Natural killer cell (primary cell): Measurements from ENCODE around the gene CLDN34. TPM values are rescaled to one million over a fixed set of nuclear protein-coding genes. Genes with fewer than 3 reads are reported as not detected.

ENCODE experiments used
- ATAC-seq, 3 donors: fragments of 150-1000 bp in 2 of 3; fragments of 200-7000 bp in 1 of 3; cut with Tn5 transposase; 1 replicate in 1 of 3; 2 replicates in 2 of 3; pipeline ENCODE4 v1.10.0; 2021; ENCODE audit warnings: mild to moderate bottlenecking in 2 of 3, moderate library complexity in 2 of 3
- DNase-seq, 2 donors: peaks; one replicate each; pipeline versions ENCODE4 v3.0.0 to v3.0.0-alpha.2; 2013 to 2021; ENCODE audit warnings: mixed read lengths in 1 of 2
- H3K27ac ChIP-seq: one replicate; pipeline ENCODE4 v1.5.1; 2013; ENCODE audit warnings: mild to moderate bottlenecking, low read length
- H3K27me3 ChIP-seq: one replicate; pipeline ENCODE4 v1.6.1; 2013; ENCODE audit warnings: low read length; ENCODE audit not compliant: control insufficient read depth, insufficient read depth
- H3K36me3 ChIP-seq: one replicate; pipeline ENCODE4 v1.6.1; 2013; ENCODE audit warnings: low read length; ENCODE audit not compliant: control insufficient read depth, insufficient read depth
- H3K4me1 ChIP-seq: one replicate; pipeline ENCODE4 v1.6.1; 2013; ENCODE audit warnings: low read length; ENCODE audit not compliant: control insufficient read depth, insufficient read depth
- H3K4me3 ChIP-seq: one replicate; pipeline ENCODE4 v1.5.1; 2013; ENCODE audit warnings: low read length
- H3K9me3 ChIP-seq: one replicate; pipeline ENCODE4 v1.6.1; 2013; ENCODE audit warnings: low read length; ENCODE audit not compliant: control insufficient read depth, insufficient read depth
- H3K27ac Mint-ChIP-seq, 2 donors: one replicate each; pipeline ENCODE4 v1.8.0; 2022; ENCODE audit warnings: mild to moderate bottlenecking in 2 of 2, mixed read lengths in 2 of 2, moderate library complexity in 1 of 2
- H3K27me3 Mint-ChIP-seq, 2 donors: one replicate each; pipeline ENCODE4 v1.8.0; 2022; ENCODE audit warnings: low read depth in 2 of 2, mixed read lengths in 2 of 2
- H3K36me3 Mint-ChIP-seq: one replicate; pipeline ENCODE4 v1.8.0; 2022; ENCODE audit warnings: mixed read lengths
- H3K4me1 Mint-ChIP-seq, 2 donors: one replicate each; pipeline ENCODE4 v1.8.0; 2022; ENCODE audit warnings: mixed read lengths in 2 of 2
- H3K4me3 Mint-ChIP-seq: one replicate; pipeline ENCODE4 v1.8.0; 2022; ENCODE audit warnings: mild to moderate bottlenecking, moderate library complexity, mixed read lengths
- H3K9me3 Mint-ChIP-seq, 2 donors: one replicate each; pipeline ENCODE4 v1.8.0; 2022; ENCODE audit warnings: mixed read lengths in 2 of 2
- CTCF ChIP-seq: fragments of 200-600 bp; IDR thresholded peaks from one replicate; pipeline ENCODE4 v1.8.0; 2022; ENCODE audit warnings: antibody characterized with exemption
- WGBS: methylation state at CpG from one replicate; pipeline ENCODE4 v1.1.7; 2013; ENCODE audit warnings: missing lambda C conversion rate; ENCODE audit not compliant: insufficient coverage; 5-methylcytosine and 5-hydroxymethylcytosine counted together
- intact Hi-C: fragments of 100-400 bp; cut with micrococcal nuclease; formaldehyde crosslinking; loops from one replicate; pipeline ENCODE4 v1.14.2; 2022
- total RNA-seq, 4 donors: library from RNA; stranded (reverse); fragments of 120-200 nt in 1 of 4; gene quantifications; one replicate each; pipeline versions ENCODE4 v1.2.3 to v1.2.4, GENCODE V29; 2013 to 2022

Gene CLDN34
- total RNA-seq, 3 donors from 2014 or later (not counting 1 experiment from before 2014, with no cell fraction given): not detected

- no peak overlapping the region for H3K4me3 ChIP-seq
- H3K27ac Mint-ChIP-seq: no peak overlapping the region
- H3K4me3 Mint-ChIP-seq: no peak overlapping the region
- no peaks in the 10 kb centered on the region for H3K27me3 ChIP-seq
- intact Hi-C loops: no loop called here
- H3K4me1 ChIP-seq: no peaks in the 10 kb centered on the region
- TF ChIP-seq CTCF: no peak
- H3K36me3 ChIP-seq: no peaks in the 10 kb centered on the region
- H3K27ac ChIP-seq: no peak overlapping the region
- no peaks in the 10 kb centered on the region for H3K9me3 Mint-ChIP-seq
- peaks cover 8% of the 10 kb centered on the region in 2 donors for H3K27me3 Mint-ChIP-seq
- no peaks in the 10 kb centered on the region for H3K4me1 Mint-ChIP-seq
- H3K36me3 Mint-ChIP-seq: no peaks in the 10 kb centered on the region
- ATAC-seq (no peak), DNase-seq (no peak)
- no CpG with 5 or more reads among the region's 5 CpGs for WGBS
- peaks cover 1% of the 10 kb centered on the region for H3K9me3 ChIP-seq
Measured at GRCh38 chrX:9958183-9958582, 9.0 kb upstream of the CLDN34 start.

GRCh38 chrX:9961750-9962149 is 5.4 kb upstream of the CLDN34 start:
- no peak for TF ChIP-seq CTCF
- intact Hi-C loops: no loop called here
- Mint-ChIP-seq H3K36me3 (no peaks in the 10 kb centered on the region), H3K4me3 (no peak overlapping the region), H3K4me1 (no peaks in the 10 kb centered on the region), H3K9me3 (no peaks in the 10 kb centered on the region), H3K27ac (no peak overlapping the region), H3K27me3 (peaks cover 8 to 14% of the 10 kb centered on the region in 2 donors)
- H3K4me1 ChIP-seq: no peaks in the 10 kb centered on the region
- no peak overlapping the region for H3K4me3 ChIP-seq
- ATAC-seq: no peak
- 38% methylated on average over 5 of the region's 5 CpGs for WGBS
- no peaks in the 10 kb centered on the region for H3K36me3 ChIP-seq
- no peak overlapping the region for H3K27ac ChIP-seq
- DNase-seq: no peak
- H3K9me3 ChIP-seq: no peaks in the 10 kb centered on the region
- no peaks in the 10 kb centered on the region for H3K27me3 ChIP-seq

GRCh38 chrX:9977635-9978034 is 10.5 kb downstream of the CLDN34 start:
- TF ChIP-seq CTCF: no peak

GRCh38 chrX:9980401-9980800 is 13.2 kb downstream of the CLDN34 start:
- H3K4me3 Mint-ChIP-seq: no peak overlapping the region
- no peak for DNase-seq
- Histone ChIP-seq H3K4me1 (peaks cover 10% of the 10 kb centered on the region), H3K9me3 (no peaks in the 10 kb centered on the region), H3K27ac (no peak overlapping the region), H3K36me3 (no peaks in the 10 kb centered on the region), H3K27me3 (no peaks in the 10 kb centered on the region), H3K4me3 (no peak overlapping the region)
- ATAC-seq: no peak
- no peak for TF ChIP-seq CTCF
- peaks cover 2 to 7% of the 10 kb centered on the region in 2 donors for H3K27me3 Mint-ChIP-seq
- H3K4me1 Mint-ChIP-seq: no peaks in the 10 kb centered on the region
- 100% methylated on average over 2 of the region's 7 CpGs for WGBS
- H3K9me3 Mint-ChIP-seq: no peaks in the 10 kb centered on the region
- intact Hi-C loops: no loop called here
- no peak overlapping the region for H3K27ac Mint-ChIP-seq
- no peaks in the 10 kb centered on the region for H3K36me3 Mint-ChIP-seq

More at GRCh38 chrX:9977635-9978034, 10.5 kb downstream of the CLDN34 start:
- Mint-ChIP-seq H3K27ac (no peak overlapping the region), H3K4me1 (no peaks in the 10 kb centered on the region), H3K36me3 (no peaks in the 10 kb centered on the region), H3K9me3 (no peaks in the 10 kb centered on the region), H3K4me3 (no peak overlapping the region), H3K27me3 (no peaks in the 10 kb centered on the region)
- no peak for DNase-seq
- Histone ChIP-seq H3K36me3 (no peaks in the 10 kb centered on the region), H3K9me3 (no peaks in the 10 kb centered on the region), H3K27me3 (no peaks in the 10 kb centered on the region), H3K4me3 (no peak overlapping the region), H3K4me1 (peaks cover 10% of the 10 kb centered on the region), H3K27ac (no peak overlapping the region)
- 76% methylated on average over 3 of the region's 3 CpGs for WGBS
- ATAC-seq: no peak
- intact Hi-C loops: no loop called here
